MM.1S (cell line): ENCODE results near the gene OR10G8.

Experiments used
- EZH2 ChIP-seq: fragments of 300-600 bp; sonication (generic); optimal IDR thresholded peaks from 2 replicates; pipeline ENCODE3; 2017; ENCODE audit warnings: low read depth, mild to moderate bottlenecking, antibody characterized with exemption, low read length, mixed read lengths
- TF ChIP-seq, protein P1 (sequence below): fragments of 300-600 bp; sonication (generic); IDR thresholded peaks from 2 replicates; pipeline ENCODE4 v1.5.1; 2016; ENCODE audit warnings: antibody characterized with exemption, low read length, mixed read lengths

- TF ChIP-seq, protein P1, sequence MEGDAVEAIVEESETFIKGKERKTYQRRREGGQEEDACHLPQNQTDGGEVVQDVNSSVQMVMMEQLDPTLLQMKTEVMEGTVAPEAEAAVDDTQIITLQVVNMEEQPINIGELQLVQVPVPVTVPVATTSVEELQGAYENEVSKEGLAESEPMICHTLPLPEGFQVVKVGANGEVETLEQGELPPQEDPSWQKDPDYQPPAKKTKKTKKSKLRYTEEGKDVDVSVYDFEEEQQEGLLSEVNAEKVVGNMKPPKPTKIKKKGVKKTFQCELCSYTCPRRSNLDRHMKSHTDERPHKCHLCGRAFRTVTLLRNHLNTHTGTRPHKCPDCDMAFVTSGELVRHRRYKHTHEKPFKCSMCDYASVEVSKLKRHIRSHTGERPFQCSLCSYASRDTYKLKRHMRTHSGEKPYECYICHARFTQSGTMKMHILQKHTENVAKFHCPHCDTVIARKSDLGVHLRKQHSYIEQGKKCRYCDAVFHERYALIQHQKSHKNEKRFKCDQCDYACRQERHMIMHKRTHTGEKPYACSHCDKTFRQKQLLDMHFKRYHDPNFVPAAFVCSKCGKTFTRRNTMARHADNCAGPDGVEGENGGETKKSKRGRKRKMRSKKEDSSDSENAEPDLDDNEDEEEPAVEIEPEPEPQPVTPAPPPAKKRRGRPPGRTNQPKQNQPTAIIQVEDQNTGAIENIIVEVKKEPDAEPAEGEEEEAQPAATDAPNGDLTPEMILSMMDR: no peak
- TF ChIP-seq EZH2: no peak
These were observed 47.3 kb upstream of the OR10G8 start for GRCh38 chr11:123979311-123979710.
